IMR-90 (cell line): Measurements from ENCODE around the gene SVIL. TPM values are rescaled to one million over a fixed set of nuclear protein-coding genes. Genes with fewer than 3 reads are reported as not detected.

Source experiments
- ATAC-seq: fragments of 200-7000 bp; cut with Tn5 transposase; 2 replicates; pipeline ENCODE4 v1.9.1; 2020; ENCODE audit warnings: low read depth, mild to moderate bottlenecking, moderate library complexity
- BruUV-seq: library from RNA; stranded (reverse); fragments of 400-500 nt; replicated peaks from 2 replicates; lab custom pipeline; 2021; lab: Mats Ljungman, UMichigan
- CTCF ChIA-PET: fragments of 300-600 bp; formaldehyde crosslinking; extraction: SDS; loops from one replicate; lab custom pipeline; 2021; ENCODE audit warnings: antibody characterized with exemption; lab: Yijun Ruan, JAX
- POLR2A ChIA-PET: fragments of 300-600 bp; sonication (Branson Sonifier 250); formaldehyde crosslinking; loops from one replicate; lab custom pipeline; 2022; ENCODE audit warnings: antibody characterized with exemption; ENCODE audit not compliant: unreplicated experiment; lab: Charles Lee
- DNase-seq: peaks from one replicate; pipeline ENCODE4 v3.0.0; 2013
- H2AFZ ChIP-seq: replicated peaks from 2 replicates; pipeline ENCODE3; 2013; ENCODE audit warnings: low read length, mild to moderate bottlenecking; ENCODE audit not compliant: poor library complexity
- H2AK5ac ChIP-seq: 2 replicates; pipeline ENCODE4 v1.6.1; 2013; ENCODE audit warnings: low read depth, low read length, inconsistent platforms
- H2AK9ac ChIP-seq: replicated peaks from 2 replicates; pipeline ENCODE3; 2013; ENCODE audit warnings: mild to moderate bottlenecking, low read depth, low read length, moderate library complexity; ENCODE audit not compliant: poor library complexity
- H2BK120ac ChIP-seq: 2 replicates; pipeline ENCODE4 v1.6.1; 2013; ENCODE audit warnings: low read depth, low read length, inconsistent platforms
- H2BK15ac ChIP-seq: 3 replicates; pipeline ENCODE4 v1.6.1; 2013; ENCODE audit warnings: low read depth, low read length, inconsistent platforms
- H2BK20ac ChIP-seq: 2 replicates; pipeline ENCODE4 v1.6.1; 2013; ENCODE audit warnings: low read depth, mild to moderate bottlenecking, inconsistent platforms, low read length, moderate library complexity
- H2BK5ac ChIP-seq: 2 replicates; pipeline ENCODE4 v1.6.1; 2013; ENCODE audit warnings: mild to moderate bottlenecking, low read depth, low read length, inconsistent platforms; ENCODE audit not compliant: poor library complexity, severe bottlenecking
- H3K14ac ChIP-seq: replicated peaks from 2 replicates; pipeline ENCODE4 v1.6.1; 2013; ENCODE audit warnings: low read depth, low read length, inconsistent platforms
- H3K18ac ChIP-seq: 2 replicates; pipeline ENCODE4 v1.6.1; 2013; ENCODE audit warnings: low read depth, low read length, control low read depth
- H3K23ac ChIP-seq: 2 replicates; pipeline ENCODE4 v1.6.1; 2013; ENCODE audit warnings: low read depth, low read length, inconsistent platforms
- H3K27ac ChIP-seq: 2 replicates; pipeline ENCODE4 v1.5.1; 2013; ENCODE audit warnings: mild to moderate bottlenecking, control low read depth, low read length; ENCODE audit not compliant: insufficient read depth
- H3K27me3 ChIP-seq: 2 replicates; pipeline ENCODE4 v1.6.1; 2013; ENCODE audit warnings: low read length; ENCODE audit not compliant: control insufficient read depth, insufficient read depth
- H3K36me3 ChIP-seq: 2 replicates; pipeline ENCODE4 v1.6.1; 2013; ENCODE audit warnings: low read length, mixed read lengths; ENCODE audit not compliant: control insufficient read depth, insufficient read depth
- H3K4ac ChIP-seq: 2 replicates; pipeline ENCODE4 v1.6.1; 2013; ENCODE audit warnings: low read depth, low read length, inconsistent platforms
- H3K4me1 ChIP-seq: 2 replicates; pipeline ENCODE4 v1.6.1; 2013; ENCODE audit warnings: low read length, mixed read lengths; ENCODE audit not compliant: control insufficient read depth, insufficient read depth
- H3K4me2 ChIP-seq: 2 replicates; pipeline ENCODE4 v1.6.1; 2013; ENCODE audit warnings: low read depth, mild to moderate bottlenecking, control low read depth, low read length, moderate library complexity
- H3K4me3 ChIP-seq: 2 replicates; pipeline ENCODE4 v1.5.1; 2013; ENCODE audit warnings: low read depth, mild to moderate bottlenecking, control low read depth, low read length, moderate library complexity; ENCODE audit not compliant: insufficient read depth
- H3K56ac ChIP-seq: 2 replicates; pipeline ENCODE4 v1.6.1; 2013; ENCODE audit warnings: low read length, inconsistent platforms; ENCODE audit not compliant: insufficient read depth; ENCODE audit errors: extremely low read depth
- H3K79me1 ChIP-seq, 2 experiments: 2 replicates each; pipeline ENCODE4 v1.6.1; 2013; ENCODE audit warnings: low read length in 2 of 2, inconsistent platforms in 1 of 2, low read depth in 1 of 2
- H3K9ac ChIP-seq: 2 replicates; pipeline ENCODE4 v1.6.1; 2013; ENCODE audit warnings: low read depth, low read length, control low read depth
- H3K9me1 ChIP-seq: 2 replicates; pipeline ENCODE4 v1.6.1; 2013; ENCODE audit warnings: low read length, inconsistent platforms; ENCODE audit not compliant: insufficient read depth
- H3K9me3 ChIP-seq: 2 replicates; pipeline ENCODE4 v1.6.1; 2013; ENCODE audit warnings: low read length; ENCODE audit not compliant: control insufficient read depth, insufficient read depth
- H4K20me1 ChIP-seq: 2 replicates; pipeline ENCODE4 v1.6.1; 2013; ENCODE audit warnings: low read length, inconsistent platforms; ENCODE audit not compliant: insufficient read depth
- H4K5ac ChIP-seq: 2 replicates; pipeline ENCODE4 v1.6.1; 2013; ENCODE audit warnings: mild to moderate bottlenecking, low read depth, low read length, control low read depth
- H4K8ac ChIP-seq, 2 experiments: 2 replicates each; pipeline ENCODE4 v1.6.1; 2013; ENCODE audit warnings: low read depth in 2 of 2, low read length in 2 of 2, control low read depth in 1 of 2, inconsistent platforms in 1 of 2
- H4K91ac ChIP-seq: 2 replicates; pipeline ENCODE4 v1.6.1; 2013; ENCODE audit warnings: low read depth, low read length, inconsistent platforms; ENCODE audit not compliant: insufficient read depth
- MAZ ChIP-seq: IDR thresholded peaks from 2 replicates; pipeline ENCODE4 v1.6.1; 2012; ENCODE audit warnings: low read depth, mild to moderate bottlenecking, low read length, improper control_type of control experiment, moderate library complexity, borderline replicate concordance
- NFE2L2 ChIP-seq: fragments of 150-350 bp; IDR thresholded peaks from 2 replicates; pipeline ENCODE4 v1.6.1; 2016; ENCODE audit warnings: low read depth, mild to moderate bottlenecking, low read length
- RAD21 ChIP-seq: IDR thresholded peaks from 2 replicates; pipeline ENCODE4 v1.6.1; 2012; ENCODE audit warnings: low read length, improper control_type of control experiment
- RFX5 ChIP-seq: IDR thresholded peaks from 2 replicates; pipeline ENCODE4 v1.8.0; 2012; ENCODE audit warnings: low read depth, mild to moderate bottlenecking, low read length, moderate library complexity
- SMC3 ChIP-seq: fragments of 150-350 bp; IDR thresholded peaks from 2 replicates; pipeline ENCODE4 v1.6.1; 2016; ENCODE audit warnings: low read depth, mild to moderate bottlenecking, antibody characterized with exemption, low read length, moderate library complexity
- WGBS, 2 experiments: methylation state at CpG; one replicate each; pipeline versions ENCODE4 v1.1.5 to v1.1.7; 2013; ENCODE audit warnings: missing lambda C conversion rate in 2 of 2; ENCODE audit not compliant: insufficient read length in 1 of 2; ENCODE audit errors: extremely low coverage in 2 of 2; 5-methylcytosine and 5-hydroxymethylcytosine counted together
- dilution Hi-C: fragments of 300-500 bp; cut with HindIII; formaldehyde crosslinking; loops from one replicate; pipeline ENCODE4 v1.14.3; 2018; ENCODE audit warnings: low sequenced_read_pairs; ENCODE audit not compliant: unreplicated experiment
- in situ Hi-C: fragments of 300-500 bp; cut with MboI; formaldehyde crosslinking; loops from 3 replicates; pipeline ENCODE4 v1.14.3; 2019; ENCODE audit warnings: low sequenced_read_pairs, inconsistent platforms, mixed read lengths
- intact Hi-C: fragments of 100-400 bp; cut with micrococcal nuclease; formaldehyde crosslinking; loops from 2 replicates; pipeline ENCODE4 v1.10.0; 2022
- polyA plus RNA-seq, 3 experiments: library from polyadenylated mRNA; depleted of rRNA; stranded (reverse); fragments of >200 nt; gene quantifications; 2 replicates each; pipeline ENCODE4 v1.2.3, GENCODE V29; 2012; ENCODE audit warnings: low replicate concordance in 1 of 3
- total RNA-seq: library from RNA; depleted of rRNA; stranded (reverse); fragments of >200 nt; gene quantifications from 2 replicates; pipeline ENCODE4 v1.2.3, GENCODE V29; 2012
- TF ChIP-seq, protein P1 (sequence below): conservative IDR thresholded peaks from 2 replicates; pipeline ENCODE4 v1.5.1; 2012; ENCODE audit warnings: mild to moderate bottlenecking, low read depth, low read length, improper control_type of control experiment
- TF ChIP-seq, protein P2 (sequence below): fragments of 150-350 bp; IDR thresholded peaks from 2 replicates; pipeline ENCODE4 v1.6.1; 2016; ENCODE audit warnings: low read depth, mild to moderate bottlenecking, low read length, moderate library complexity, borderline replicate concordance

SVIL gene
- total and polyA plus RNA-seq, 2 of the 4 experiments (the other 2 are of a cell fraction) = 11.5 to 11.6 TPM

GRCh38 chr10:29559996-29560395 lies 74.8 kb downstream of the SVIL start:
- Histone ChIP-seq H3K23ac (no peak overlapping the region), H3K36me3 (peaks cover 8% of the 10 kb centered on the region), H3K4me1 (peaks cover 10% of the 10 kb centered on the region), H2AFZ (no peak overlapping the region), H2BK15ac (no peak overlapping the region), H3K4ac (no peak overlapping the region), H3K79me1 (peaks cover 8 to 18% of the 10 kb centered on the region in 2 experiments; a peak in 3 of 4 replicates), H4K20me1 (no peaks in the 10 kb centered on the region), H3K27me3 (no peaks in the 10 kb centered on the region), H3K9me1 (peaks cover 12% of the 10 kb centered on the region), H3K18ac (no peak overlapping the region), H4K8ac (no peak overlapping the region), H3K4me2 (peak overlapping the region; percentile 57), H3K4me3 (no peak overlapping the region), H2BK5ac (no peak overlapping the region), H3K9me3 (no peaks in the 10 kb centered on the region), H3K27ac (no peak overlapping the region), H3K9ac (no peak overlapping the region), H3K14ac (no peak overlapping the region), H2AK9ac (no peak overlapping the region), H3K56ac (no peak overlapping the region), H2BK120ac (no peak overlapping the region), H2BK20ac (no peak overlapping the region), H4K5ac (no peak overlapping the region), H2AK5ac (no peak overlapping the region), H4K91ac (no peak overlapping the region)
- TF ChIP-seq, protein P1, sequence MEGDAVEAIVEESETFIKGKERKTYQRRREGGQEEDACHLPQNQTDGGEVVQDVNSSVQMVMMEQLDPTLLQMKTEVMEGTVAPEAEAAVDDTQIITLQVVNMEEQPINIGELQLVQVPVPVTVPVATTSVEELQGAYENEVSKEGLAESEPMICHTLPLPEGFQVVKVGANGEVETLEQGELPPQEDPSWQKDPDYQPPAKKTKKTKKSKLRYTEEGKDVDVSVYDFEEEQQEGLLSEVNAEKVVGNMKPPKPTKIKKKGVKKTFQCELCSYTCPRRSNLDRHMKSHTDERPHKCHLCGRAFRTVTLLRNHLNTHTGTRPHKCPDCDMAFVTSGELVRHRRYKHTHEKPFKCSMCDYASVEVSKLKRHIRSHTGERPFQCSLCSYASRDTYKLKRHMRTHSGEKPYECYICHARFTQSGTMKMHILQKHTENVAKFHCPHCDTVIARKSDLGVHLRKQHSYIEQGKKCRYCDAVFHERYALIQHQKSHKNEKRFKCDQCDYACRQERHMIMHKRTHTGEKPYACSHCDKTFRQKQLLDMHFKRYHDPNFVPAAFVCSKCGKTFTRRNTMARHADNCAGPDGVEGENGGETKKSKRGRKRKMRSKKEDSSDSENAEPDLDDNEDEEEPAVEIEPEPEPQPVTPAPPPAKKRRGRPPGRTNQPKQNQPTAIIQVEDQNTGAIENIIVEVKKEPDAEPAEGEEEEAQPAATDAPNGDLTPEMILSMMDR = no peak
- TF ChIP-seq, protein P2, sequence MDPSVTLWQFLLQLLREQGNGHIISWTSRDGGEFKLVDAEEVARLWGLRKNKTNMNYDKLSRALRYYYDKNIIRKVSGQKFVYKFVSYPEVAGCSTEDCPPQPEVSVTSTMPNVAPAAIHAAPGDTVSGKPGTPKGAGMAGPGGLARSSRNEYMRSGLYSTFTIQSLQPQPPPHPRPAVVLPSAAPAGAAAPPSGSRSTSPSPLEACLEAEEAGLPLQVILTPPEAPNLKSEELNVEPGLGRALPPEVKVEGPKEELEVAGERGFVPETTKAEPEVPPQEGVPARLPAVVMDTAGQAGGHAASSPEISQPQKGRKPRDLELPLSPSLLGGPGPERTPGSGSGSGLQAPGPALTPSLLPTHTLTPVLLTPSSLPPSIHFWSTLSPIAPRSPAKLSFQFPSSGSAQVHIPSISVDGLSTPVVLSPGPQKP = no peak
- TF ChIP-seq MAZ (no peak), RAD21 (no peak), RFX5 (no peak), SMC3 (no peak), NFE2L2 (no peak)
- no peak for DNase-seq
- dilution Hi-C loops (no loop called here), intact Hi-C loops (no loop called here), in situ Hi-C loops (no loop called here)
- BruUV-seq = no TSS peak
- POLR2A ChIA-PET = no interaction called here
- no CpG with 5 or more reads among the region's 4 CpGs for WGBS, 2 experiments
- CTCF ChIA-PET = no interaction called here
- ATAC-seq = no peak
